Measurements from ENCODE around the gene PNKP.

The PNKP gene

DNA sequence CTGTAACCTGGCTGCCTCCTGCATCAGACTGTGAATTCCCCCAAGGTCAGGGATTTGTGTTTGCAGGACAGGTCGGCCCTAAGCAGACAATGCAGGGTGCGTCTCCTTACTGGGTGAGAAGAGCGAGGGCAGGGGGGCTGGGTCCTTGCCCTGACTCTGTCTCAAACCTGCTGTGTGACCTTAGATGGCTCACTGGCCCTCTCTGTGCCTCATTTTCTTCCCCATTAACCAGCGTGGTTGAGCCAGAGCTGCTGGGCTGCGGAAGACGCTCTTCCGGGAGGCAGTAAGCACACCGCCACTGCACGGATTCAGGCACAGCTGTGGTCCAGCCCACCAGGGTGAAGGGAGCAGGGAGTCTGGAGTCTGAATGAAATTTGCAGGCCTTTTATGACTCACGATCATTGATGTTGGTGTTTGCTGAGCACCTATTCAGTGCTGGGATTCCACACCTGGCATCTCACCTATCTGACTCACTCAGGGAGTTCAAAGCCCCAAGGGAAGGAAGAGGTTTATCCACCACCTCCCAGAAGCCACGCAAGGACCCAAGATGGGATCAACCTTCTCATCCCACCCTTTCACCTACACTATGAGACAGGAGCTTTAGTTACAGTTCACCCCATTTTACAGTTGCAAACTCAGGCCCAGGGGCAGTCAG is 7.3 kb upstream of the PNKP start:
- DNase-seq, result no peak

DNA sequence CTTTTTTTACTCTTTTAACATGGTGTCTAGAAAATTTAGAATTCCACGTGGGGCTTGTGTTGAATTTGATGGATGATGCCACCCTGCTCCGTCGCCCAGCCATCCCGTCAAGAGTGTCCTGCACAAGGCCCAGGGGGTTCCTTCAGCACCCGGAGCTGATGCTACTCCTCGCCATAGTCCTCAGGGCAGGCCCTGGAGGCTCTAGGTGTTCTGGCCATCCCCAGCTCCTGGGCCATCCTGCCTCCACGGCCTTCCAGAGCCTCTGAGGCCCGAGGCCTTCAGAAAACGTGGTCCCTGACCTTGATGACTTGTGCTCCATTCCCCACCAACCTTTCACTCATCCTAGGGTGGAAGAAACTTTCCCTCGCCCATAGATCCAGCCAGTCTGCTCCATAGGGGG is 6.5 kb upstream of the PNKP start:
- no peak for DNase-seq

- DNase-seq, result no peak
Measured at GRCh38 chr19:49873129-49873521, 5.7 kb upstream of the PNKP start.

DNA sequence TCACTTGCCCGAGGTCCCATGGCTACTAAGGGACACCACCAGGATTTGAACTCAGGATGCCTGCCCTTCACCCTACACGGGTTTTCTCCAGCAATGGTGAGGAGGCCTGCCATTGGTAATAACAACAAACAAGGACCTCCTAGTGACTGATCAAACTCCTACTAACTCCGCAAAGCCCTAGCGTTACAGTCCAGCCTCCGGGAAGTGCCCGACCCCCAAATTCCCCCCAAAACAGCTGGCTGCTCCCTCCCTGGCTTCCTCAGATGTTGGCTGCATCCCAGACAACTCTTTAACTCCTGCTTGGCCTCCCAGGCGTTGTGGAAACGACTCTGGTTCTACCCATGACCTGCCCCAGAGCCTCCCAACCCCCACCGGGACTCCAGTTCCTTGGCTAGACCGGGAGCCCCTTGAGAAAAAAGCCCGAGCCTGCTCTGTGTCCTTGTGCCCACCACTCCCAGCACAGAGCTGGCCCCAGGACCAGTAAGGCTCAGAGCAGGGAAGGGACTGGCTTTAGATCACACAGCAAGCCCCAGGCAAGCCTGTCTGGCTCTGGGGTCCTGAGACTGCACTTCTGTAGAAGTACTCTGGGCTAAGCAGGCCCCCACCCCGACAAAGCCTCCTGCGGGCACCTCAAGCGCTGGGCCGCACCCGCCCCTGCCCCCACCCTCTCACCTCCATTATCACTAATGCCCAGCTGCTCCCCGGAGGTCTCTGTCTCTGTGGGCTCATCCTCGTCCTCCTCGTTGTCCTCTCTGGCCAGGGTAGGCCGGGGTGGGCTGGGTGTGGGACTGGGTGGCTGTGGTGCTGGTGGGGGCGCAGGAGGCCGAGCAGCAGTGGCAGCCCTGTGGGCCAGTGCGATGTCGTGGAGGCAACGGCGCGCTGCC is 5.1 kb upstream of the PNKP start:
- DNase-seq, result no peak

- DNase-seq, result no peak
Measured at GRCh38 chr19:49871349-49871985, 4.1 kb upstream of the PNKP start.

GRCh38 chr19:49870309-49870901 is 3.0 kb upstream of the PNKP start:
- no peak for DNase-seq

- peak; percentile 100 for DNase-seq
Measured at GRCh38 chr19:49869484-49870308, 2.3 kb upstream of the PNKP start.

DNA sequence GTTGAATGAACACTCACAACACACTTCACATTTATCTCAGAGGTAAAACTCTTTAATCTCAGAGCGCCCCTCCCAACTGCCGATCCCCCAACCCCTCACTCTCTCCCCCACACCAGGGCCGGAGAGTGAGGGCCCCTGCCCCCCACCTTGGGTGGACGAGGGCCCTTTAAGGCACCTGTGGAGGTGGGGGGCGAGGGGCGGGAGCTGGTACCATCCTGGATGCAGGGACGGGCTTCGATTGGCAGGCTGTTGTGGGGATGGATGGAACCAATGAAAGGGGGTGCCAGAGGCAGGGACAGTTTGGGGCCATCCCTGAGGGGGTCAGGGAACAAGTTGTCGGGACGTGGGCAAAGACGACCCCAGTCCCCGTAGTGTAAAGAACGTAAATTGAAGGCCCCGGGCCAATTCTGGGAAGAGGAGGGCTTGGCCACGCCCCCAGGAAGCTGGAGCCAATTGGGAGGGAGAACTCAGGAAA is 1.7 kb upstream of the PNKP start:
- no peak for DNase-seq

DNA sequence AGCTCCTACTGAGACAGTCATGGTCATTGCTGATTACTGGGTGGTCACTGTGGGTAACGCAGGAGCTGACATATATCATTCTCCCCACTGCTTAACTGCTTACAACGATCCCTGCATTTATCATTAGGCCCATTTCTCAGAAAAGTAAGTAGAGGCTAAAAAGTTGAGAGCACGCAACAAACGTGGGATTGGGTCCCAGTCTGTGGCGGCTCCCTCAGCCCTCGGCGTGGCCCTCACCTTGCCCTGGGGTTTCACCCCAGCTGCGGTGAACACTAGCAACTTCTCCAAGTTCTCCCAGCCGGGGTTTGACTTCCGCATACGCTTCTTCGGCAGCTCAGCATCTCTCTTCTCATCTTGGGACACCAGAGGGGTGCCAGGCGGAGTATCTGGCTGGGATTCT is 2.5 kb downstream of the PNKP start:
- no peak for DNase-seq

DNA sequence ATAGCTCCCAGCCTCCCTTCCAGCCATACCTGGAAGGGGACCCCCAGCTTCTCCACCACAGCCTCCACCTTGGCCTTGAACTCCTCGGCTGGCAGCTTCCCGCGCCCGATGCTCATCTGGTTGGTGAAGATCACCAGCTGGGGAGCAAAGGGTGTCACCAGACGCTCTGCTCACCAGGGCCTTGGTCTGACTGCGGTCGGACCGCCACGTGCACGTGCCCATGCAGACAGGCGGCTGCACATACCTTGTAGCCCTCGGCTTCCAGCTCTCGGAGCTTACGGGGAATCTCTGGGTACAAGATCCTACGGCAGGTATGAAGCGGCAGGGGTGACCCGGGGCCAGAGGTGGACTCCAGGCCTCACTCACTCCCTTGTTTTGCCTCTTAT is 3.4 kb downstream of the PNKP start:
- DNase-seq, result no peak

DNA sequence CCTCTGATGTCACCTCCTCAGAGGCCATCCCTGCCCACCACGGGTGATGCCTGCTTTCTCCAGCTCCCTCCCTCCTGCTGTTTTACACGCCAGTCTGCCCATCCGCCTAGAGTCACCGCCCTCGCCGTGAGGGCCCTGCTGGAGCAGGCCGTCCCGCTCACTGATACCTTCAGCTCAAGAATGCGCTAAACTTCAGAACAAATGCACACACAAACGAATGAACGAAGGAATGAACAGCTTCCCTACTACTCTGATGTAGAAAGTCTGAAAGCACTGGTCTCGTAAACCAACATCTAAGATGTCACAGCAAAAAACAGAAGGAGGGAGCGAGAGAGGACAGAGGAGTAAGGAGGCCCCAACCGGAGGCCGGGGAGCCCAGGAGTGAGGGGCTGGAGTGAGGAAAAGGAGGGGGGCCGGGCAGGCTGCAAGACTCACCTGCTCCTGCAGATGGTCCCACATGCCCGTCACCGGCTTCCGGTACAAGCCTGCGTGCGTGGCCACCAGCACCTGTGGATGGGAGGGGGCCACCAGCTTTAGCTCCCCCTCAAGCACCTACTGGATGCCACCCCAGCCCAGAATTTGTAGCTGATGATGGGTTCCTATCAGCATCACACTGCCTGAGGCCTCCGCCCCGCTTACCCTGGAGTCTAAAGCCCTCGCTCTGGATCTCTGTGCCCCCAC is 4.0 kb downstream of the PNKP start:
- no peak for DNase-seq

DNA sequence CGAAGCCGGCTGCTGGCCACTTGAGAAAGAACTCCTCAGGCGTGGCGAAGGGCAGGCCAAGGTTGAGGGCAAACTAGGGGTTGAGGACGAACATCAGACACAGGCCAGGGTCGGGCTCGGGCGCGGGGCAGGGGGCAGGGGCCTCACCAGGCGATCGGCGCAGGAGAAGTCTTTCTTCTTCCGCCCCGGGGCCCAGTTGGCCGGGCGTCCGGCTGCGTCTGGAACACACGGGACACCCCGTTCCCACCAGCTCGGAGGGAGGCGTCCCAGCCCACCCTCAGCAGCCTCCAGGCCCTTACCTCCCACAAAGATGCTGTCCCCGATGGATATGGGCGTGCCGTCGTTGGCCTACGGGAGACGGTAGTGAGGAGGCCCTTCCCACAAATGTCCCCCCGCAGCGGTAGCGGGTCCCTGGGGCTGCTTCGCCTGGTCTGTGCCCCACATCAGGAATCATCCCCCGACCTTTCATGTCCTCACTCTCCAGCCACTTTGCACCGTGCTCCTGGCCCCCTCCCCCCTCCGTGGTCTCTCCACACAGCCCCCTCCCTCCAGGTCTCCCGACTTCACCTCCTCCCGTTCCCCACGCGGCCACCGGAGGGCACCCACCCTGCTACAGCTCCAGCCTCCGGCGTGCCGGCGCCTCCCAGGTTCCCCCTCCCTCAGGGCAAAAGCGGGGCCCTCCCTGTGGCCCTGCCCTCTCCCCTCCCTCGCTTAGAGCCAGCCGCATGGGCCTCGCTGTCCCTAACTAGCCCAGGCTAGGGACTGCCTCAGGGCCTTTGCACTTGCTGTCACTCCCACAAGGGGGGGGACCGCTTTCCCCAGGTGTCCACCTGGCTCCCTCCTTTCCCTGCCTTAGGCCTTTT is 4.8 kb downstream of the PNKP start:
- DNase-seq, result no peak

- no peak for DNase-seq
Measured at GRCh38 chr19:49861541-49862378, 5.6 kb downstream of the PNKP start.

DNA sequence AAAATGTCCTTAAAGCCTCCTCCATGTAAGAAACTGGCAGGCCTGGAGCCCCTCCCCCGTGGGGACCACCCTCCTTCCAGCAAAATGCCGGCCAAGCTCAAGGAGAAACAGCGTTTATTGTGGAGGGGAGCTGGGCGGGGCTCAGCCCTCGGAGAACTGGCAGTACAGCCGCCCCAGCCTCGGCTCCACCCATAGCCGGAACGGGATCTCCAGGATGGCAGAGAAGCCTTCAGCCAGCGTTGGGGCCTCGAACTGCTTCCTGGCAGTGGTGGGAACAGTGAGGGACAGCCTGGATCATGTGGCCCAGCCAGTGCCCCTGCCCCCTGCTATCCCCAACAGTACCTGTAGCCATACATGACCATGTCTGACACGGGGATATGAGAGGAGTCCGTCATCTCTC is 6.3 kb downstream of the PNKP start:
- DNase-seq, result no peak

DNA sequence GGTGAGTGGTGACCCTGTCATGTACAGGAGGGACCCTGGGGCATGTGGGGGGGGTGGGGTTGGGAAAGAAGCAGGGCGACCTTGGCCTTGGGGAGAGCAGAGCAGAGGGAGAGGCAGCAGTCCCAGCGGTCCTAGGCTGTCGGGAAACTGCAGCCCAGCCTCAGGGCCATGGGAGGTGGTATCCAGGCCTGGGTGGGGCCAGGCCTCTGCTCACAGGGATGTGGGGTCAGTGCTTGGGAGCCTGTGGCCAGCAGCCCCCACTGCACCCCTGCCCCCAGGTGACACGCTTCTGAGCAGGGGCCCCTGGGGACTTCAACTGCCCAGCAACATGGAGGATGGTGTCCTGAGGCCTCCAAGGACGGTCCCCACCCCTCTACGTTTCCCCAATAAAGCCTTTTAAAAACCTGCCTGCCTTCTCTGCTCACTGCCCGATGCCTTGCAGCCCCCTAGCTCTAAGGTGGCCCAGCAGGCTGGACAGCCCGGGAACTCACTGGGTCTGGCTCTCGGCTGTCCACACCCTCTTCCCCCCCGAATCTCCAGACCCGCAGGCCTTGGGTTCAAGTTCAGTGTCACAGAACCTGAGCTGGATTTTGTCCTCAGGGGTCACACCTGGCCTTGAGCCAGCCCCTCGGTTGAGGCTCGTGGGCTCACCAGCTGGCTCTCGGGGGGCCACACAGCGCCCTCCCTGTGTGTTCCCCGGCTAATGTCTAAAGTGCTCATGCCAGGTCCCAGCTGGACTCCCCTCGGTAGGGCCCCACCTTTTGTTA is 6.9 kb downstream of the PNKP start:
- no peak for DNase-seq

DNA sequence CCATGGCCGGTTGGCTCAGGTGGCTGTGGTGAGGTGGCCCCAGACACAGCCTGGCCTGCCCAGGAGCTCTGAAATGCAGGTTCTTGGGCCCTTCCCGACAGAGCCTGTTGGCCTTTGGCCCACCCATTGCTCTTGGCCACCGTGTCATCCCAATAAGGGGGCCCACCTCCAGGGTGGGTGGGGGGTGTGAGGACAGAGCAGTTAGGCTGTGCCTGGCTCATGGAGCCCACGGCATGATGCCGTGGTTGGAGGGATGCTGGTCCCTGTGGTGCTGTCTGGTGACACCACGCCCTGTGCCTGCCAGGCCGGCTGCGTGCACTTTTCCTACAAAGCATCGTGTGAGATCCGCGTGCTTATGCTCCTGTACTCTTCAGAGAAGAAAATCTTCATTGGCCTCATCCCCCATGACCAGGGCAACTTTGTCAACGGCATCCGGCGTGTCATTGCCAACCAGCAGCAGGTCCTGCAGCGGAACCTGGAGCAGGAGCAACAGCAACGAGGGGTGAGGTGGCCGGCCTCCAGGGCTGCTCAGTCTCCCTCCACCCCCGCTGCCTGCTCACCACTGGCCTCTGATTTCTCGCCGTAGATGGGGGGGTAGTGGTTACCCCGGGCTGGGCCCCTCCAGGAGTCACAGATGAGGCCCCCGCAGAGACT is 7.6 kb downstream of the PNKP start:
- DNase-seq, result no peak

- peak; percentile 38 for DNase-seq
Measured at GRCh38 chr19:49858088-49858985, 9.0 kb downstream of the PNKP start.

DNA sequence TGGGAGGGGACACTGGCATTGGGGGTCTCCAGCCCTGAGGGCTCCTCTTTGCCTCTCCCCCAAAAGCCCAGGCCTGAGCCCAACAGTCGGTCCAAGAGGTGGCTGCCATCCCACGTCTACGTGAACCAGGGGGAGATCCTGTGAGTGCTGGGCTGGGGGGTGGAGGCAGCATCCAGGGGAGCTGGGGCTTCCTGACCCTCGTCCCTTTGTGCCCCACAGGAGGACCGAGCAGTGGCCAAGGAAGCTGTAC is 9.6 kb downstream of the PNKP start:
- DNase-seq, result no peak

Measured in EL (cell line).